B cell (primary cell): ENCODE measurements around the gene BEND2. TPM values are rescaled to one million over a fixed set of nuclear protein-coding genes. Genes with fewer than 3 reads are reported as not detected.

Source experiments
- ATAC-seq: fragments of 200-7000 bp; cut with Tn5 transposase; one replicate; pipeline ENCODE4 v1.10.0; 2021; ENCODE audit warnings: low read depth, mild to moderate bottlenecking, moderate number of reproducible peaks, moderate library complexity
- CTCF ChIA-PET: fragments of 350-600 bp; sonication (Branson Sonifier 250); formaldehyde crosslinking; loops from one replicate; lab custom pipeline; 2021; ENCODE audit warnings: antibody characterized with exemption, inconsistent platforms; lab: Charles Lee
- POLR2A ChIA-PET: fragments of 350-600 bp; sonication (Branson Sonifier 250); formaldehyde crosslinking; loops from one replicate; lab custom pipeline; 2021; ENCODE audit warnings: antibody characterized with exemption; lab: Charles Lee
- DNase-seq: peaks from one replicate; pipeline ENCODE4 v3.0.0; 2013
- H2AFZ ChIP-seq: 2 replicates; pipeline ENCODE4 v1.6.1; 2012; ENCODE audit warnings: mild to moderate bottlenecking, low read depth, low read length; ENCODE audit not compliant: insufficient read depth, poor library complexity, severe bottlenecking
- H3K27ac ChIP-seq, 2 donors: 1 replicate in 1 of 2; 2 replicates in 1 of 2; pipeline ENCODE4 v1.5.1; 2012 to 2013; ENCODE audit warnings: low read length in 2 of 2, mild to moderate bottlenecking in 2 of 2, moderate library complexity in 1 of 2
- H3K27me3 ChIP-seq, 4 experiments: fragments of 200-600 bp in 1 of 4; sonication (generic) in 1 of 4; replicated peaks in 1 of 4; 1 replicate in 2 of 4; 2 replicates in 2 of 4; pipeline versions ENCODE4 v1.6.1 to v1.7.0; 2013 to 2016; ENCODE audit warnings: low read length in 3 of 4, mild to moderate bottlenecking in 2 of 4, mixed read lengths in 1 of 4, moderate library complexity in 1 of 4; ENCODE audit not compliant: insufficient read depth in 4 of 4, control insufficient read depth in 3 of 4; ENCODE audit errors: control extremely low read depth in 1 of 4
- H3K36me3 ChIP-seq, 2 experiments: replicated peaks in 1 of 2; 1 replicate in 1 of 2; 2 replicates in 1 of 2; pipeline versions ENCODE4 v1.6.1 to v1.7.1; 2013; ENCODE audit warnings: low read length in 1 of 2; ENCODE audit not compliant: insufficient read depth in 2 of 2, control insufficient read depth in 1 of 2; ENCODE audit errors: control extremely low read depth in 1 of 2, extremely low read depth in 1 of 2
- H3K4me1 ChIP-seq, 2 donors: fragments of 200-600 bp in 1 of 2; sonication (generic) in 1 of 2; 1 replicate in 1 of 2; 2 replicates in 1 of 2; pipeline versions ENCODE4 v1.5.1 to v1.6.1; 2013 to 2017; ENCODE audit warnings: low read length in 2 of 2; ENCODE audit not compliant: control insufficient read depth in 2 of 2, insufficient read depth in 2 of 2
- H3K4me2 ChIP-seq: replicated peaks from 2 replicates; pipeline ENCODE3; 2012; ENCODE audit warnings: mild to moderate bottlenecking, low read depth, low read length; ENCODE audit not compliant: poor library complexity, severe bottlenecking
- H3K4me3 ChIP-seq, 5 experiments: fragments of 200-600 bp in 1 of 5; sonication (generic) in 1 of 5; 1 replicate in 3 of 5; 2 replicates in 2 of 5; pipeline versions ENCODE4 v1.5.1 to v1.7.0; 2011 to 2016; ENCODE audit warnings: low read length in 4 of 5, mild to moderate bottlenecking in 4 of 5, low read depth in 2 of 5, control low read depth in 1 of 5, moderate library complexity in 1 of 5; ENCODE audit not compliant: insufficient read depth in 1 of 5; ENCODE audit errors: control extremely low read depth in 1 of 5, extremely low read depth in 1 of 5
- H3K79me2 ChIP-seq: fragments of 200-600 bp; sonication (generic); one replicate; pipeline ENCODE4 v1.6.0; 2016; ENCODE audit warnings: low read length; ENCODE audit not compliant: control insufficient read depth, insufficient read depth
- H3K9ac ChIP-seq: fragments of 200-600 bp; sonication (generic); 2 replicates; pipeline ENCODE4 v1.6.1; 2017; ENCODE audit warnings: mild to moderate bottlenecking, low read length, moderate library complexity
- H3K9me3 ChIP-seq, 3 donors: one replicate each; pipeline versions ENCODE4 v1.6.1 to v1.7.1; 2013; ENCODE audit warnings: low read length in 2 of 3; ENCODE audit not compliant: control insufficient read depth in 2 of 3, insufficient read depth in 1 of 3; ENCODE audit errors: control extremely low read depth in 1 of 3
- H4K20me1 ChIP-seq: 2 replicates; pipeline ENCODE4 v1.6.0; 2012; ENCODE audit warnings: mild to moderate bottlenecking, low read length; ENCODE audit not compliant: insufficient read depth, control insufficient read depth, poor library complexity, severe bottlenecking
- H3K27ac Mint-ChIP-seq: one replicate; pipeline ENCODE4 v1.8.0; 2021; ENCODE audit warnings: mixed read lengths
- H3K27me3 Mint-ChIP-seq: one replicate; pipeline ENCODE4 v1.8.0; 2021; ENCODE audit warnings: mixed read lengths
- H3K4me1 Mint-ChIP-seq: one replicate; pipeline ENCODE4 v1.8.0; 2021; ENCODE audit warnings: mixed read lengths
- H3K4me3 Mint-ChIP-seq: one replicate; pipeline ENCODE4 v1.8.0; 2021; ENCODE audit warnings: mixed read lengths
- H3K9me3 Mint-ChIP-seq: one replicate; pipeline ENCODE4 v1.8.0; 2022; ENCODE audit warnings: mixed read lengths; ENCODE audit not compliant: insufficient read depth
- CTCF ChIP-seq: fragments of 200-600 bp; IDR thresholded peaks from one replicate; pipeline ENCODE4 v1.8.0; 2022; ENCODE audit warnings: antibody characterized with exemption, mild to moderate bottlenecking
- EZH2 ChIP-seq: IDR thresholded peaks from 2 replicates; pipeline ENCODE4 v1.6.1; 2012; ENCODE audit warnings: borderline replicate concordance, low read depth, mild to moderate bottlenecking, moderate library complexity, low read length; ENCODE audit not compliant: insufficient read depth, poor library complexity, severe bottlenecking
- WGBS: methylation state at CpG from one replicate; pipeline ENCODE4 v1.1.5; 2013; ENCODE audit warnings: missing lambda C conversion rate; ENCODE audit not compliant: insufficient coverage; 5-methylcytosine and 5-hydroxymethylcytosine counted together
- intact Hi-C: fragments of 100-400 bp; cut with micrococcal nuclease; formaldehyde crosslinking; loops from one replicate; pipeline ENCODE4 v1.10.0; 2022
- polyA plus RNA-seq: library from polyadenylated mRNA; depleted of rRNA; stranded (reverse); fragments of >200 nt; gene quantifications from 2 replicates; pipeline ENCODE4 v1.2.3, GENCODE V29; 2012
- total RNA-seq, 2 donors: library from RNA; stranded (reverse); fragments of 120-200 nt in 1 of 2; gene quantifications; 1 replicate in 1 of 2; 2 replicates in 1 of 2; pipeline versions ENCODE4 v1.2.3 to v1.2.4, GENCODE V29; 2013 to 2022

Gene BEND2
- total and polyA plus RNA-seq, 2 donors (not counting 1 experiment from before 2014, with no cell fraction given) = not detected

- Histone ChIP-seq H3K4me2 (no peak overlapping the region), H3K4me1 (no peaks in the 10 kb centered on the region), H4K20me1 (no peaks in the 10 kb centered on the region), H2AFZ (no peak overlapping the region), H3K36me3 (no peaks in the 10 kb centered on the region), H3K9ac (no peak overlapping the region), H3K27ac (no peak overlapping the region), H3K9me3 (no peaks in the 10 kb centered on the region), H3K79me2 (no peaks in the 10 kb centered on the region), H3K27me3 (no peaks in the 10 kb centered on the region), H3K4me3 (no peak overlapping the region)
- H3K4me1 Mint-ChIP-seq = no peaks in the 10 kb centered on the region
- DNase-seq = no peak
- H3K4me3 Mint-ChIP-seq = no peak overlapping the region
- no peak for ATAC-seq
- CTCF ChIA-PET = no interaction called here
- intact Hi-C loops = no loop called here
- POLR2A ChIA-PET = no interaction called here
- no peak overlapping the region for H3K27ac Mint-ChIP-seq
- no peak for TF ChIP-seq CTCF
- H3K27me3 Mint-ChIP-seq = no peaks in the 10 kb centered on the region
- WGBS = no CpG with 5 or more reads among the region's 4 CpGs
- H3K9me3 Mint-ChIP-seq = no peaks in the 10 kb centered on the region
Observed at GRCh38 chrX:18179446-18179845, 41.2 kb downstream of the BEND2 start.

- H3K4me1 ChIP-seq = no peaks in the 10 kb centered on the region
- Mint-ChIP-seq H3K27me3 (no peaks in the 10 kb centered on the region), H3K4me3 (no peak overlapping the region), H3K27ac (no peak overlapping the region), H3K9me3 (no peaks in the 10 kb centered on the region), H3K4me1 (no peaks in the 10 kb centered on the region)
- DNase-seq (no peak), ATAC-seq (no peak)
- H3K79me2 ChIP-seq = no peaks in the 10 kb centered on the region
- H3K27me3 ChIP-seq = no peaks in the 10 kb centered on the region
- no peaks in the 10 kb centered on the region for H3K36me3 ChIP-seq
- ChIA-PET CTCF (no interaction called here), POLR2A (no interaction called here)
- no peak overlapping the region for H3K27ac ChIP-seq
- WGBS = no CpG with 5 or more reads among the region's 5 CpGs
- TF ChIP-seq CTCF (no peak), EZH2 (no peak)
- no peak overlapping the region for H3K9ac ChIP-seq
- H4K20me1 ChIP-seq = no peaks in the 10 kb centered on the region
- no peak overlapping the region for H3K4me3 ChIP-seq
- H3K9me3 ChIP-seq = no peaks in the 10 kb centered on the region
- H2AFZ ChIP-seq = no peak overlapping the region
- H3K4me2 ChIP-seq = no peak overlapping the region
- intact Hi-C loops = no loop called here
Observed at GRCh38 chrX:18174971-18175370, 45.7 kb downstream of the BEND2 start.
